GM23338 (cell line): ENCODE results near the gene AP4S1. TPM values are rescaled to one million over a fixed set of nuclear protein-coding genes. Genes with fewer than 3 reads are reported as not detected.

Source experiments
- ATAC-seq: fragments of 200-7000 bp; cut with Tn5 transposase; 3 replicates; pipeline ENCODE4 v1.9.1; 2020
- DNase-seq: peaks from one replicate; pipeline ENCODE4 v3.0.0-alpha.2; 2015; ENCODE audit warnings: low spot score
- H2AFZ ChIP-seq: fragments of 200-600 bp; sonication (generic); 2 replicates; pipeline ENCODE4 v1.8.0; 2016; ENCODE audit warnings: antibody characterized with exemption, mild to moderate bottlenecking, moderate library complexity
- H3F3A ChIP-seq: fragments of 200-600 bp; sonication (generic); replicated peaks from 2 replicates; pipeline ENCODE4 v1.8.0; 2017; ENCODE audit warnings: antibody characterized with exemption, mixed run types, low read depth
- H3K27ac ChIP-seq: fragments of 200-600 bp; sonication (generic); 2 replicates; pipeline ENCODE4 v1.6.1; 2016; ENCODE audit warnings: low read depth
- H3K27me3 ChIP-seq: fragments of 200-600 bp; sonication (generic); 2 replicates; pipeline ENCODE4 v1.8.0; 2016; ENCODE audit warnings: mild to moderate bottlenecking, mixed run types, moderate library complexity; ENCODE audit not compliant: insufficient read depth
- H3K36me3 ChIP-seq: fragments of 200-600 bp; sonication (generic); 2 replicates; pipeline ENCODE4 v1.8.0; 2016; ENCODE audit warnings: mild to moderate bottlenecking; ENCODE audit not compliant: insufficient read depth
- H3K4me1 ChIP-seq: fragments of 200-600 bp; sonication (generic); 2 replicates; pipeline ENCODE4 v1.8.0; 2016; ENCODE audit warnings: mild to moderate bottlenecking, moderate library complexity; ENCODE audit not compliant: insufficient read depth
- H3K4me2 ChIP-seq: fragments of 200-600 bp; sonication (generic); 2 replicates; pipeline ENCODE4 v1.7.1; 2017; ENCODE audit warnings: mixed run types
- H3K4me3 ChIP-seq: fragments of 200-600 bp; sonication (generic); 2 replicates; pipeline ENCODE4 v1.6.1; 2016; ENCODE audit warnings: mixed run types
- H3K79me2 ChIP-seq: fragments of 200-600 bp; sonication (generic); replicated peaks from 2 replicates; pipeline ENCODE4 v1.8.0; 2017; ENCODE audit warnings: mild to moderate bottlenecking; ENCODE audit not compliant: insufficient read depth
- H3K9me2 ChIP-seq: fragments of 200-600 bp; sonication (generic); 2 replicates; pipeline ENCODE4 v1.8.0; 2017; ENCODE audit not compliant: insufficient read depth
- H4K20me1 ChIP-seq: fragments of 200-600 bp; sonication (generic); replicated peaks from 2 replicates; pipeline ENCODE4 v1.8.0; 2017; ENCODE audit warnings: mild to moderate bottlenecking; ENCODE audit not compliant: insufficient read depth
- H3K27ac Mint-ChIP-seq: 2 replicates; pipeline ENCODE4 v1.8.0; 2020; ENCODE audit warnings: inconsistent platforms, mild to moderate bottlenecking, moderate library complexity, mixed read lengths
- H3K27me3 Mint-ChIP-seq: 3 replicates; pipeline ENCODE4 v1.8.0; 2022; ENCODE audit warnings: low read depth, mild to moderate bottlenecking, moderate library complexity, mixed read lengths, inconsistent platforms; ENCODE audit not compliant: insufficient read depth, poor library complexity
- H3K36me3 Mint-ChIP-seq: 3 replicates; pipeline ENCODE4 v1.8.0; 2021; ENCODE audit warnings: low read depth, mild to moderate bottlenecking, inconsistent platforms, moderate library complexity, mixed read lengths
- H3K4me1 Mint-ChIP-seq: 3 replicates; pipeline ENCODE4 v1.8.0; 2020; ENCODE audit warnings: mild to moderate bottlenecking, inconsistent platforms, mixed read lengths
- H3K4me3 Mint-ChIP-seq: 3 replicates; pipeline ENCODE4 v1.8.0; 2021; ENCODE audit warnings: moderate library complexity, mild to moderate bottlenecking, inconsistent platforms, mixed read lengths
- H3K9me3 Mint-ChIP-seq: 3 replicates; pipeline ENCODE4 v1.8.0; 2020; ENCODE audit warnings: moderate library complexity, mild to moderate bottlenecking, inconsistent platforms, mixed read lengths
- CREB1 ChIP-seq: fragments of 250-450 bp; sonication (Bioruptor Pico); IDR thresholded peaks from 2 replicates; pipeline ENCODE4 v1.5.0; 2020; ENCODE audit warnings: low read depth, mild to moderate bottlenecking, moderate library complexity
- EZH2 ChIP-seq: fragments of 200-600 bp; sonication (generic); IDR thresholded peaks from one replicate; pipeline ENCODE4 v1.8.0; 2017; ENCODE audit warnings: antibody characterized with exemption, mild to moderate bottlenecking, low read depth; ENCODE audit not compliant: unreplicated experiment
- EZH2phosphoT487 ChIP-seq: fragments of 200-600 bp; sonication (generic); IDR thresholded peaks from one replicate; pipeline ENCODE4 v1.8.1; 2018; ENCODE audit warnings: antibody characterized with exemption; ENCODE audit not compliant: unreplicated experiment
- JUNB ChIP-seq: IDR thresholded peaks from one replicate; pipeline ENCODE4 v1.6.1; 2016; ENCODE audit warnings: antibody characterized with exemption; ENCODE audit not compliant: unreplicated experiment
- NANOG ChIP-seq: IDR thresholded peaks from 2 replicates; pipeline ENCODE4 v1.6.1; 2016; ENCODE audit warnings: antibody characterized with exemption, borderline replicate concordance
- POLR2AphosphoS5 ChIP-seq: IDR thresholded peaks from 2 replicates; pipeline ENCODE4 v1.6.1; 2016; ENCODE audit warnings: antibody characterized with exemption, low read depth
- STAT1 ChIP-seq: IDR thresholded peaks from one replicate; pipeline ENCODE4 v1.6.1; 2016; ENCODE audit warnings: antibody characterized with exemption; ENCODE audit not compliant: unreplicated experiment
- ZNF114 ChIP-seq: fragments of 250-450 bp; sonication (Bioruptor Pico); IDR thresholded peaks from 2 replicates; pipeline ENCODE4 v1.5.0; 2020; ENCODE audit warnings: mild to moderate bottlenecking, moderate library complexity
- ZNF331 ChIP-seq: fragments of 250-450 bp; sonication (Bioruptor Pico); IDR thresholded peaks from 2 replicates; pipeline ENCODE4 v1.5.0; 2020; ENCODE audit warnings: low read depth, mild to moderate bottlenecking, moderate library complexity
- polyA plus RNA-seq: library from polyadenylated mRNA; unstranded; fragments of >200 nt; fragmentation: Nextera tagmentation; extraction: Ambion mirVana; gene quantifications from 2 replicates; pipeline ENCODE4 v1.2.1, GENCODE V29; 2016
- total RNA-seq: library from RNA; depleted of rRNA; stranded (reverse); fragments of >200 nt; shearing (Covaris generic); gene quantifications from 2 replicates; pipeline ENCODE4 v1.2.3, GENCODE V29; 2014
- TF ChIP-seq, protein P1 (sequence below): IDR thresholded peaks from 2 replicates; pipeline ENCODE4 v1.6.1; 2016; ENCODE audit warnings: antibody characterized with exemption
- TF ChIP-seq, protein P2 (sequence below), 2 experiments: fragments of 200-600 bp in 1 of 2; sonication (generic) in 1 of 2; conservative IDR thresholded peaks; 2 replicates each; pipeline versions ENCODE4 v1.5.1 to v1.6.1; 2016 to 2017; ENCODE audit warnings: antibody characterized with exemption in 2 of 2, low read depth in 2 of 2, mild to moderate bottlenecking in 2 of 2, moderate library complexity in 1 of 2
- TF ChIP-seq, protein P3 (sequence below): IDR thresholded peaks from one replicate; pipeline ENCODE4 v1.6.1; 2018; ENCODE audit warnings: antibody characterized with exemption; ENCODE audit not compliant: unreplicated experiment
- TF ChIP-seq, protein P4 (sequence below): fragments of 250-450 bp; sonication (Bioruptor Pico); IDR thresholded peaks from 2 replicates; pipeline ENCODE4 v1.5.0; 2020; ENCODE audit warnings: mild to moderate bottlenecking, moderate library complexity

AP4S1 gene
- total and polyA plus RNA-seq, 2 experiments from 2014 or later, result 13.4 to 15.7 TPM

DNA sequence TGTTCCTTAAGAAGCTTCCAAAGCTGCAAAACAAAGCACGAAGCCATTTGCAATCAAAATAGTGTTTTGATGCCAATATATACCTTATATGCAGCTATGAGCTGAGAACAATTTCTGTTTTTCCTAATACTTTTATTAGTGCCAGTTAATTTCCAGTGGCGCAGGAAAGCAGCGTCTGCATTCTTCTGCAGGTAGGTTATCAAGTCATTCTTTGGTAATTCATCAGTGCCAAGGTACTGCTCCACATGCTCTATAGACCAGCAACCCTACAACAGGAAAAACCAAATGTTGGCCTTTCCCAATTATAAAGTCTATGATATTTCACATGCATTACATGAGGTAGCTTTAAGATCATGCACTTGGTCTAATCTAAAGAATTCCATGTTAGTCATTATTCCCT is 88.3 kb downstream of the AP4S1 start:
- Mint-ChIP-seq H3K4me1 (no peaks in the 10 kb centered on the region), H3K27me3 (no peaks in the 10 kb centered on the region), H3K36me3 (peaks cover 78% of the 10 kb centered on the region), H3K9me3 (no peaks in the 10 kb centered on the region), H3K27ac (no peak overlapping the region), H3K4me3 (no peak overlapping the region)
- ATAC-seq (no peak), DNase-seq (no peak)
- H3K4me2 ChIP-seq, result no peak overlapping the region
- no peak overlapping the region for H3K27ac ChIP-seq
- no peak for TF ChIP-seq ZNF331
- no peak for TF ChIP-seq ZNF114 (CRISPR knock-in tag)
- TF ChIP-seq, protein P1, sequence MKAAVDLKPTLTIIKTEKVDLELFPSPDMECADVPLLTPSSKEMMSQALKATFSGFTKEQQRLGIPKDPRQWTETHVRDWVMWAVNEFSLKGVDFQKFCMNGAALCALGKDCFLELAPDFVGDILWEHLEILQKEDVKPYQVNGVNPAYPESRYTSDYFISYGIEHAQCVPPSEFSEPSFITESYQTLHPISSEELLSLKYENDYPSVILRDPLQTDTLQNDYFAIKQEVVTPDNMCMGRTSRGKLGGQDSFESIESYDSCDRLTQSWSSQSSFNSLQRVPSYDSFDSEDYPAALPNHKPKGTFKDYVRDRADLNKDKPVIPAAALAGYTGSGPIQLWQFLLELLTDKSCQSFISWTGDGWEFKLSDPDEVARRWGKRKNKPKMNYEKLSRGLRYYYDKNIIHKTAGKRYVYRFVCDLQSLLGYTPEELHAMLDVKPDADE, result no peak
- no peak for TF ChIP-seq EZH2phosphoT487
- TF ChIP-seq, protein P2, sequence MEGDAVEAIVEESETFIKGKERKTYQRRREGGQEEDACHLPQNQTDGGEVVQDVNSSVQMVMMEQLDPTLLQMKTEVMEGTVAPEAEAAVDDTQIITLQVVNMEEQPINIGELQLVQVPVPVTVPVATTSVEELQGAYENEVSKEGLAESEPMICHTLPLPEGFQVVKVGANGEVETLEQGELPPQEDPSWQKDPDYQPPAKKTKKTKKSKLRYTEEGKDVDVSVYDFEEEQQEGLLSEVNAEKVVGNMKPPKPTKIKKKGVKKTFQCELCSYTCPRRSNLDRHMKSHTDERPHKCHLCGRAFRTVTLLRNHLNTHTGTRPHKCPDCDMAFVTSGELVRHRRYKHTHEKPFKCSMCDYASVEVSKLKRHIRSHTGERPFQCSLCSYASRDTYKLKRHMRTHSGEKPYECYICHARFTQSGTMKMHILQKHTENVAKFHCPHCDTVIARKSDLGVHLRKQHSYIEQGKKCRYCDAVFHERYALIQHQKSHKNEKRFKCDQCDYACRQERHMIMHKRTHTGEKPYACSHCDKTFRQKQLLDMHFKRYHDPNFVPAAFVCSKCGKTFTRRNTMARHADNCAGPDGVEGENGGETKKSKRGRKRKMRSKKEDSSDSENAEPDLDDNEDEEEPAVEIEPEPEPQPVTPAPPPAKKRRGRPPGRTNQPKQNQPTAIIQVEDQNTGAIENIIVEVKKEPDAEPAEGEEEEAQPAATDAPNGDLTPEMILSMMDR (conservative IDR thresholded peaks at IDR 0.05; ENCODE audit: low read depth in 2 of 2), result no peak
- TF ChIP-seq, protein P3, sequence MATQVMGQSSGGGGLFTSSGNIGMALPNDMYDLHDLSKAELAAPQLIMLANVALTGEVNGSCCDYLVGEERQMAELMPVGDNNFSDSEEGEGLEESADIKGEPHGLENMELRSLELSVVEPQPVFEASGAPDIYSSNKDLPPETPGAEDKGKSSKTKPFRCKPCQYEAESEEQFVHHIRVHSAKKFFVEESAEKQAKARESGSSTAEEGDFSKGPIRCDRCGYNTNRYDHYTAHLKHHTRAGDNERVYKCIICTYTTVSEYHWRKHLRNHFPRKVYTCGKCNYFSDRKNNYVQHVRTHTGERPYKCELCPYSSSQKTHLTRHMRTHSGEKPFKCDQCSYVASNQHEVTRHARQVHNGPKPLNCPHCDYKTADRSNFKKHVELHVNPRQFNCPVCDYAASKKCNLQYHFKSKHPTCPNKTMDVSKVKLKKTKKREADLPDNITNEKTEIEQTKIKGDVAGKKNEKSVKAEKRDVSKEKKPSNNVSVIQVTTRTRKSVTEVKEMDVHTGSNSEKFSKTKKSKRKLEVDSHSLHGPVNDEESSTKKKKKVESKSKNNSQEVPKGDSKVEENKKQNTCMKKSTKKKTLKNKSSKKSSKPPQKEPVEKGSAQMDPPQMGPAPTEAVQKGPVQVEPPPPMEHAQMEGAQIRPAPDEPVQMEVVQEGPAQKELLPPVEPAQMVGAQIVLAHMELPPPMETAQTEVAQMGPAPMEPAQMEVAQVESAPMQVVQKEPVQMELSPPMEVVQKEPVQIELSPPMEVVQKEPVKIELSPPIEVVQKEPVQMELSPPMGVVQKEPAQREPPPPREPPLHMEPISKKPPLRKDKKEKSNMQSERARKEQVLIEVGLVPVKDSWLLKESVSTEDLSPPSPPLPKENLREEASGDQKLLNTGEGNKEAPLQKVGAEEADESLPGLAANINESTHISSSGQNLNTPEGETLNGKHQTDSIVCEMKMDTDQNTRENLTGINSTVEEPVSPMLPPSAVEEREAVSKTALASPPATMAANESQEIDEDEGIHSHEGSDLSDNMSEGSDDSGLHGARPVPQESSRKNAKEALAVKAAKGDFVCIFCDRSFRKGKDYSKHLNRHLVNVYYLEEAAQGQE, result no peak
- TF ChIP-seq EZH2, result no peak
- TF ChIP-seq NANOG, result no peak
- TF ChIP-seq, protein P4, sequence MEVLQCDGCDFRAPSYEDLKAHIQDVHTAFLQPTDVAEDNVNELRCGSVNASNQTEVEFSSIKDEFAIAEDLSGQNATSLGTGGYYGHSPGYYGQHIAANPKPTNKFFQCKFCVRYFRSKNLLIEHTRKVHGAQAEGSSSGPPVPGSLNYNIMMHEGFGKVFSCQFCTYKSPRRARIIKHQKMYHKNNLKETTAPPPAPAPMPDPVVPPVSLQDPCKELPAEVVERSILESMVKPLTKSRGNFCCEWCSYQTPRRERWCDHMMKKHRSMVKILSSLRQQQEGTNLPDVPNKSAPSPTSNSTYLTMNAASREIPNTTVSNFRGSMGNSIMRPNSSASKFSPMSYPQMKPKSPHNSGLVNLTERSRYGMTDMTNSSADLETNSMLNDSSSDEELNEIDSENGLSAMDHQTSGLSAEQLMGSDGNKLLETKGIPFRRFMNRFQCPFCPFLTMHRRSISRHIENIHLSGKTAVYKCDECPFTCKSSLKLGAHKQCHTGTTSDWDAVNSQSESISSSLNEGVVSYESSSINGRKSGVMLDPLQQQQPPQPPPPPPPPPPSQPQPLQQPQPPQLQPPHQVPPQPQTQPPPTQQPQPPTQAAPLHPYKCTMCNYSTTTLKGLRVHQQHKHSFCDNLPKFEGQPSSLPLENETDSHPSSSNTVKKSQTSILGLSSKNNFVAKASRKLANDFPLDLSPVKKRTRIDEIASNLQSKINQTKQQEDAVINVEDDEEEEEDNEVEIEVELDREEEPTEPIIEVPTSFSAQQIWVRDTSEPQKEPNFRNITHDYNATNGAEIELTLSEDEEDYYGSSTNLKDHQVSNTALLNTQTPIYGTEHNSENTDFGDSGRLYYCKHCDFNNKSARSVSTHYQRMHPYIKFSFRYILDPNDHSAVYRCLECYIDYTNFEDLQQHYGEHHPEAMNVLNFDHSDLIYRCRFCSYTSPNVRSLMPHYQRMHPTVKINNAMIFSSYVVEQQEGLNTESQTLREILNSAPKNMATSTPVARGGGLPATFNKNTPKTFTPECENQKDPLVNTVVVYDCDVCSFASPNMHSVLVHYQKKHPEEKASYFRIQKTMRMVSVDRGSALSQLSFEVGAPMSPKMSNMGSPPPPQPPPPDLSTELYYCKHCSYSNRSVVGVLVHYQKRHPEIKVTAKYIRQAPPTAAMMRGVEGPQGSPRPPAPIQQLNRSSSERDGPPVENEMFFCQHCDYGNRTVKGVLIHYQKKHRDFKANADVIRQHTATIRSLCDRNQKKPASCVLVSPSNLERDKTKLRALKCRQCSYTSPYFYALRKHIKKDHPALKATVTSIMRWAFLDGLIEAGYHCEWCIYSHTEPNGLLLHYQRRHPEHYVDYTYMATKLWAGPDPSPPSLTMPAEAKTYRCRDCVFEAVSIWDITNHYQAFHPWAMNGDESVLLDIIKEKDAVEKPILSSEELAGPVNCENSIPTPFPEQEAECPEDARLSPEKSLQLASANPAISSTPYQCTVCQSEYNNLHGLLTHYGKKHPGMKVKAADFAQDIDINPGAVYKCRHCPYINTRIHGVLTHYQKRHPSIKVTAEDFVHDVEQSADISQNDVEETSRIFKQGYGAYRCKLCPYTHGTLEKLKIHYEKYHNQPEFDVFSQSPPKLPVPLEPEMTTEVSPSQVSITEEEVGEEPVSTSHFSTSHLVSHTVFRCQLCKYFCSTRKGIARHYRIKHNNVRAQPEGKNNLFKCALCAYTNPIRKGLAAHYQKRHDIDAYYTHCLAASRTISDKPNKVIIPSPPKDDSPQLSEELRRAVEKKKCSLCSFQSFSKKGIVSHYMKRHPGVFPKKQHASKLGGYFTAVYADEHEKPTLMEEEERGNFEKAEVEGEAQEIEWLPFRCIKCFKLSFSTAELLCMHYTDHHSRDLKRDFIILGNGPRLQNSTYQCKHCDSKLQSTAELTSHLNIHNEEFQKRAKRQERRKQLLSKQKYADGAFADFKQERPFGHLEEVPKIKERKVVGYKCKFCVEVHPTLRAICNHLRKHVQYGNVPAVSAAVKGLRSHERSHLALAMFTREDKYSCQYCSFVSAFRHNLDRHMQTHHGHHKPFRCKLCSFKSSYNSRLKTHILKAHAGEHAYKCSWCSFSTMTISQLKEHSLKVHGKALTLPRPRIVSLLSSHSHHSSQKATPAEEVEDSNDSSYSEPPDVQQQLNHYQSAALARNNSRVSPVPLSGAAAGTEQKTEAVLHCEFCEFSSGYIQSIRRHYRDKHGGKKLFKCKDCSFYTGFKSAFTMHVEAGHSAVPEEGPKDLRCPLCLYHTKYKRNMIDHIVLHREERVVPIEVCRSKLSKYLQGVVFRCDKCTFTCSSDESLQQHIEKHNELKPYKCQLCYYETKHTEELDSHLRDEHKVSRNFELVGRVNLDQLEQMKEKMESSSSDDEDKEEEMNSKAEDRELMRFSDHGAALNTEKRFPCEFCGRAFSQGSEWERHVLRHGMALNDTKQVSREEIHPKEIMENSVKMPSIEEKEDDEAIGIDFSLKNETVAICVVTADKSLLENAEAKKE (CRISPR knock-in tag), result no peak
- no peak for TF ChIP-seq STAT1
- no peak for TF ChIP-seq JUNB
- no peak for TF ChIP-seq POLR2AphosphoS5
- TF ChIP-seq CREB1, result no peak
- H3K9me2 ChIP-seq, result no peaks in the 10 kb centered on the region
- H2AFZ ChIP-seq, result no peak overlapping the region
- no peaks in the 10 kb centered on the region for H4K20me1 ChIP-seq
- peaks cover 49% of the 10 kb centered on the region for H3K36me3 ChIP-seq
- H3K79me2 ChIP-seq, result no peaks in the 10 kb centered on the region
- no peaks in the 10 kb centered on the region for H3K27me3 ChIP-seq
- H3F3A ChIP-seq, result no peaks in the 10 kb centered on the region
- H3K4me3 ChIP-seq, result no peak overlapping the region
- H3K4me1 ChIP-seq, result no peaks in the 10 kb centered on the region
